Keratinocyte (primary cell): ENCODE data around the gene MCUR1.

Source experiments
- CTCF ChIP-seq, 3 experiments: IDR thresholded peaks in 1 of 3; conservative IDR thresholded peaks in 1 of 3; optimal IDR thresholded peaks in 1 of 3; 2 replicates in 2 of 3; 3 replicates in 1 of 3; pipeline versions ENCODE3 to v1.5.1; 2011; ENCODE audit warnings: low read length in 3 of 3, mild to moderate bottlenecking in 3 of 3, moderate library complexity in 2 of 3, control low read depth in 1 of 3, inconsistent platforms in 1 of 3; ENCODE audit not compliant: insufficient read depth in 2 of 3; ENCODE audit errors: extremely low read depth in 1 of 3
- EZH2 ChIP-seq: IDR thresholded peaks from one replicate; pipeline ENCODE4 v1.6.1; 2012; ENCODE audit warnings: inconsistent platforms, mild to moderate bottlenecking, low read length, moderate library complexity

- TF ChIP-seq CTCF (optimal IDR thresholded peaks at IDR 0.05 in 1 of 3, IDR thresholded peaks at IDR 0.05 in 1 of 3, conservative IDR thresholded peaks at IDR 0.05 in 1 of 3; ENCODE audit: extremely low read depth in 1 of 3, insufficient read depth in 2 of 3, low read length in 3 of 3) (no peak), EZH2 (no peak)
Observed at GRCh38 chr6:13832778-13833177, 18.4 kb upstream of the MCUR1 start.
